HuH-7 (cell line): ENCODE data around the gene RIPOR3.
A peak's percentile ranks its signal among the peaks of the same experiment; 100 is the strongest.
"Not testable (repeated sequence)": the region's sequence is repeated elsewhere in the genome, so short reads cannot be mapped to it uniquely, and the experiment has no call there.

Experiments
- DNase-seq: peaks from one replicate; pipeline ENCODE4 v3.0.0; 2011; ENCODE audit warnings: low spot score

RIPOR3 gene

GRCh38 chr20:50724851-50725723 is 33.7 kb upstream of the RIPOR3 start:
- no peak for DNase-seq

- DNase-seq: no peak
These were observed 32.9 kb upstream of the RIPOR3 start for GRCh38 chr20:50724112-50724725.

GRCh38 chr20:50723672-50724071 is 32.3 kb upstream of the RIPOR3 start:
- no peak for DNase-seq

GRCh38 chr20:50722424-50723155 is 31.2 kb upstream of the RIPOR3 start:
- DNase-seq: no peak

GRCh38 chr20:50721881-50722281 is 30.5 kb upstream of the RIPOR3 start:
- no peak for DNase-seq

GRCh38 chr20:50720582-50720981 is 29.2 kb upstream of the RIPOR3 start:
- DNase-seq: no peak

- DNase-seq: no peak
These were observed 28.7 kb upstream of the RIPOR3 start for GRCh38 chr20:50720026-50720425.

- no peak for DNase-seq
These were observed 28.0 kb upstream of the RIPOR3 start for GRCh38 chr20:50719328-50719727.

- no peak for DNase-seq
These were observed 26.8 kb upstream of the RIPOR3 start for GRCh38 chr20:50717974-50718761.

GRCh38 chr20:50717312-50717711 is 26.0 kb upstream of the RIPOR3 start:
- DNase-seq: no peak

- no peak for DNase-seq
These were observed 25.2 kb upstream of the RIPOR3 start for GRCh38 chr20:50716518-50716917.

GRCh38 chr20:50715694-50716093 is 24.4 kb upstream of the RIPOR3 start:
- no peak for DNase-seq

- DNase-seq: not testable (repeated sequence)
These were observed 23.1 kb upstream of the RIPOR3 start for GRCh38 chr20:50714426-50714825.

GRCh38 chr20:50713657-50714101 is 22.3 kb upstream of the RIPOR3 start:
- DNase-seq: peak; percentile 56

- no peak for DNase-seq
These were observed 21.7 kb upstream of the RIPOR3 start for GRCh38 chr20:50712771-50713656.

GRCh38 chr20:50711113-50711825 is 19.9 kb upstream of the RIPOR3 start:
- no peak for DNase-seq

- no peak for DNase-seq
These were observed 19.2 kb upstream of the RIPOR3 start for GRCh38 chr20:50710492-50711063.

GRCh38 chr20:50709636-50709973 is 18.3 kb upstream of the RIPOR3 start:
- no peak for DNase-seq

GRCh38 chr20:50708845-50709635 is 17.7 kb upstream of the RIPOR3 start:
- no peak for DNase-seq
